ENCODE measurements around the gene PDZD7.

The PDZD7 gene

DNA sequence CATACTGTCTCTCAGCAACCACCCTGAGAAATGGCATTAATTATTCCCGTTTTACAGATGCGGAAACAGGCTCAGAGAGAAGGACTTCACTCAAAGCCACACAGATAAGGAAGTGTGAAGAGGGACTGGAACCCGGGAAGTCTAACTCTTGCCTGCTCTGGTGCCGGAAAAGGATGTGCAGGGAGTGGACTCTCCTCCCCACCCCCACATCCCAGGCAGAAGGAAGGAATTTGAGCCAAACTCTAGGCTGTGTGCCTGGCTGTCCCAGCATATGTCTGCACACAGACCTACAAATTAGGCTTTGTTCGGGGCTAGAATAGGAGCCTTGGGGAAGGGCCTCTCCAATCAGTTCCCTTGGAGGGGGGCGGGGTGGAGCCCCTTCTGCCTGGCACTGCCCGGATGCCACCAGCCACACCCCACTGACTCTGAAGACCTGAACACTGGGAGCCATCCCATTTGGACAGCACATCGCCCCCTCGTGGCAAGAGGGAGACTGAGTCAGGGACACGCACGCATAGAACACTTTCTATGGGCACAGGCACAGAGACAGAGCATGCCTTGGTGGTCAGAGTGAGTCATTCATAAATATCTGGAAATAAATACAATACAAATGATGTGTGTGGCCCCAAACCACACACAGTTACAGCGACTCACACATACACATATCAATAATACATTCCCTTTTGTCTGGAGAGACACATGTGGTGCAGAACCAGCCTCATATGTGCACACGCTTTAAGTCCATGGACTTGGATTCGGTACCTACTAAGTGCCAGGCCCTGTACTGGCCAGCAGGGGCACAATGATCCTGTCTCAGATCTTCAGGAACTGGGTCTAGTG lies 18.2 kb downstream of the PDZD7 start:
- no peak overlapping the region for H3K4me3 ChIP-seq (ENCODE audit: low read length)
- no peaks in the 10 kb centered on the region for H3K9me3 ChIP-seq (ENCODE audit: insufficient read depth, low read depth, low read length)
- no peak overlapping the region for H3K27ac ChIP-seq (ENCODE audit: low read length)
- no peaks in the 10 kb centered on the region for H3K4me1 ChIP-seq (ENCODE audit: insufficient read depth, low read length)
- H3K36me3 ChIP-seq (ENCODE audit: insufficient read depth, low read depth, low read length), result no peaks in the 10 kb centered on the region
- peaks cover 34% of the 10 kb centered on the region for H3K27me3 ChIP-seq (ENCODE audit: insufficient read depth, low read length)
- no peak overlapping the region for H3K9ac ChIP-seq (ENCODE audit: low read depth, low read length)

DNA sequence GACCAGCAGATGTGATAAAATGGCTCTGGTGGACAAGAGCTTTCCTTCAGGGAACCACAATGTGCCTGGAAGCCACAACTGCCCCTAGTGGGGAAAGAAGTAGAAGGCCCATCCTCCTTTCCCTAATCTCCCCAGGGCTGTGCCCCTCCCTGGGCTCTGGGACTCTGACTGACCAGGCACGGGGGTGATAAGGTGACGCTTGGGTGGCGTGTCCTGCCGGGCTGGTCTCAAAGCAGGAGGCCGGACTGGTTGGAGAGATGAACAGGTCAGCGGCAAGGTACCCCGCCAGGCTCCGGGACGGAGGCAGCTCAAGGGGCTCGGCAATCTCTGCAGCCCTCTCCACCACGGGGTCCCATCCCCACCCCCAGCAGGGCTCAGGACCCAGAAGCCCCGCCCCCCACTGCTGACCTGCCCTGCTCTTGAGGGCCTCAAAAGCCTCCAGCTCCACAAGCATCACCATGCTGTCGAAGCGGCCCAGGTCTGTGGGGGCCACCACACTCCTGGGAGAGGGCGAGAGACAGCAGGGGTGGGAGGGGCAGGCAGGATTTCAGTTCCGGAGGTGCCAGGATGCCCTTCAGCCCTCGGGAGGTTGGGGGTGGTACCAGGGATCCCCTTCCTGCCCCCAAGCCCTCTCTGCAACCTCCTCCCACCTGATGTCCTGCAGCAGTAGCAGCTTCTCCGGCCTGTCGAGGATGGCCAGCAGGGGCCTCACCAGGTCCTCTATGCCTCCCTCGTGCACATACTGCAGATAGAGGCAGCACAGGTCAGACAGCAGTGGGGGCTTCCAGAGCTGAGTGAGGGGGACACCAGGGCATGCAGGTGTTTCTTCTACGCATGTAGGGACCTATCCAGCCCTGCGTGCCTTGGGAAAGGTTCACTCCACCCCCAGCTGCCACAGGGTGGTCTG lies 19.2 kb downstream of the PDZD7 start:
- Histone ChIP-seq H3K36me3 (ENCODE audit: insufficient read depth, low read depth, low read length) (peaks cover 7% of the 10 kb centered on the region; the same call in 1 of the 2 replicates), H3K9me3 (ENCODE audit: insufficient read depth, low read depth, low read length) (no peaks in the 10 kb centered on the region), H3K4me1 (ENCODE audit: insufficient read depth, low read length) (no peaks in the 10 kb centered on the region), H3K4me3 (ENCODE audit: low read length) (no peak overlapping the region), H3K27me3 (ENCODE audit: insufficient read depth, low read length) (peaks cover 24% of the 10 kb centered on the region), H3K9ac (ENCODE audit: low read depth, low read length) (no peak overlapping the region), H3K27ac (ENCODE audit: low read length) (no peak overlapping the region)

DNA sequence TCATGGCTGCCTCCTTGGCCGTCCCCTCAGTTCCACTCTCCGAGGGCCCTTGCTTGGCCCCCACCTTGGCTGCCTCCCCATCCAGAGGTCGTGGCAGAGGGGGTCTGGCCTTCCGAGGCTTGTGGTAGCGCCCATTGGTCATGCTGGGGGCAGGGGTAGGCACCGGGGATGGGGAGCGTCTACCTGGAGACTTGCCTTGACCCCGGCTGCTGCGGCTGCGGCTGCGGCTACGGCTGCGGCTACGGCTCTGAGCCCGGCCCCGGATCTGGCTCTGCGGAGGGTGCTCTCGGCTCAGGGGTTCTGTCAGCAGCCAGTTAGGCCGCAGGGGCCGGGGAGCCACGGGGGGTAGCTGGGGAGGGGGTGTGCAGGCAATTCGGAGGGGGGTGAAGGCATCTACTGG lies 20.6 kb downstream of the PDZD7 start:
- Histone ChIP-seq H3K27me3 (ENCODE audit: insufficient read depth, low read length) (peaks cover 10% of the 10 kb centered on the region), H3K36me3 (ENCODE audit: insufficient read depth, low read depth, low read length) (peaks cover 22% of the 10 kb centered on the region), H3K4me1 (ENCODE audit: insufficient read depth, low read length) (no peaks in the 10 kb centered on the region), H3K27ac (ENCODE audit: low read length) (no peak overlapping the region), H3K9ac (ENCODE audit: low read depth, low read length) (no peak overlapping the region), H3K4me3 (ENCODE audit: low read length) (no peak overlapping the region), H3K9me3 (ENCODE audit: insufficient read depth, low read depth, low read length) (no peaks in the 10 kb centered on the region)

DNA sequence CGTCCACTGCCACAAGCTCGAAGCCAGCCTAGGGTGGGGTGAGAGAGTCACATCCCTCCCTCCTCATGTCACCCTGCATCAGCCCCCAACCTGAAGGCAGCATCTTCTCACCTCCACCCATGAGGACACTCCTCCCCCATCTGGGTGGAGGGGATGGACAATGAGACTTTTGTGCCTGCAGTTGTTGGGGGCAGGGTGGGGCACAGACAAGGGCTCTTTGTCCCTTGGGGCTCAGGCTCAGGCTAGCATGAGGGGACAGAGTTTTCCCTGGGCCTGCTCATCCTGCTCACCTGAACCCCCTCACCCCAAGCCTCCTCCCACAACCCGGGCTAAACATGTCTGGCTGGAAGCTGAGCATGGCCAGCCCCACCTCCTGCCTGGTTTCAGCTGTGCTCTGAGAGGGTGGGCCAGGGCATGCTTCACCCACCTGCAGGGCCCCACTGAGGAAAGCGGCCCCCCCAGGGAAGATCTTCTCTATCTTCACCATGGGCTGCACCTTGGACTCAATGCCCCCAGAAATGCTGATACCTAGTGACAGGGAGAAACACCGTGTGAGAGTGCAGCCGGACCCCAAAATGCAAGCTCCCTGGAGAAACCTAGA lies 22.0 kb downstream of the PDZD7 start:
- peaks cover 35% of the 10 kb centered on the region for H3K36me3 ChIP-seq (ENCODE audit: insufficient read depth, low read depth, low read length)
- no peak overlapping the region for H3K4me3 ChIP-seq (ENCODE audit: low read length)
- no peak overlapping the region for H3K27ac ChIP-seq (ENCODE audit: low read length)
- no peaks in the 10 kb centered on the region for H3K9me3 ChIP-seq (ENCODE audit: insufficient read depth, low read depth, low read length)
- H3K27me3 ChIP-seq (ENCODE audit: insufficient read depth, low read length), result no peaks in the 10 kb centered on the region
- H3K9ac ChIP-seq (ENCODE audit: low read depth, low read length), result no peak overlapping the region
- no peaks in the 10 kb centered on the region for H3K4me1 ChIP-seq (ENCODE audit: insufficient read depth, low read length)

DNA sequence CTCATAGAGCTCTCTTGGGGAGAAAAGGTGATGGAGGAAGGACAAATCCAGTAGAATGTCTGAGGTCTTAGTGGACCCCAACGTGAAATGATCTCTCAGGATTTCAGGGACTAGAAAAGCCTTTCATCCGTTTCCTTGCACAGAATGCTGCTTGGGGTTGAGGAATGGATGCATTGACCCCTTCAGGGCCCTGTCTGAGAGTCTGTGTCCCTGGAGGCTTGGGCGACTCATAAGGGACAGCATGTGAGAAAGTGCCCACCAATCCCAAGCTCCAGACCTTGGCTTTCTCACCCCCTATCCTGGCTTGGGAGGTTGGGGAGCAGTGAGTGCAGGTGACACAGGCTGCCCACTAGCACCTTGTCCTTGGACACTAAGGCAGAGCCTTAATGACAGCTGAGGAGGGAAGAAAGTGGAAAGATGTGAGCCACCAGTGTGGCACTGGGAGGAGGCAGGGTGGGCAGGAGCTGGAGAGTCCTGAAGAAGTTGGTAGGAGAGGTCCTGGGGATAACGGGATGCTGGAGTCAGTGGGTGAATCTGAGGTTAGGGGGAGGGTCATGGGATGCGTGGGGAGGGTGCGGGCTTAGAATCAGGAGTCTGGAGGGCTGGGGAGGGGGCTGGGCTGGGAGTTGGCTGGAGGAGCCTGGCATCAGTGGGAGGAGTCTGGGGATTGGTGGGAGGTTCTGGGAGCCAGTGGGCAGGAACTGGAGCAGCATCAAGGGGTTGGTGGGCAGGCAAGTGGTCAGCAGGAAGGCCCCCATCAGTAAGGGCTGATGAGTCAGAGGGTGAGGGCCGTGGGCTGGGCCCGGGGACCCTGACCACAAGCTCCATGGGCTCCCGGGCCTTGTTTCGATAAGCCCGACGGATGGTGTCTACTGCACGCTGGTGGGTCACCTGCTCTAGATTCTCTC lies 22.8 kb downstream of the PDZD7 start:
- H3K27me3 ChIP-seq (ENCODE audit: insufficient read depth, low read length), result no peaks in the 10 kb centered on the region
- H3K27ac ChIP-seq (ENCODE audit: low read length), result no peak overlapping the region
- peaks cover 42% of the 10 kb centered on the region for H3K36me3 ChIP-seq (ENCODE audit: insufficient read depth, low read depth, low read length)
- no peak overlapping the region for H3K9ac ChIP-seq (ENCODE audit: low read depth, low read length)
- no peaks in the 10 kb centered on the region for H3K9me3 ChIP-seq (ENCODE audit: insufficient read depth, low read depth, low read length)
- no peaks in the 10 kb centered on the region for H3K4me1 ChIP-seq (ENCODE audit: insufficient read depth, low read length)
- H3K4me3 ChIP-seq (ENCODE audit: low read length), result no peak overlapping the region

DNA sequence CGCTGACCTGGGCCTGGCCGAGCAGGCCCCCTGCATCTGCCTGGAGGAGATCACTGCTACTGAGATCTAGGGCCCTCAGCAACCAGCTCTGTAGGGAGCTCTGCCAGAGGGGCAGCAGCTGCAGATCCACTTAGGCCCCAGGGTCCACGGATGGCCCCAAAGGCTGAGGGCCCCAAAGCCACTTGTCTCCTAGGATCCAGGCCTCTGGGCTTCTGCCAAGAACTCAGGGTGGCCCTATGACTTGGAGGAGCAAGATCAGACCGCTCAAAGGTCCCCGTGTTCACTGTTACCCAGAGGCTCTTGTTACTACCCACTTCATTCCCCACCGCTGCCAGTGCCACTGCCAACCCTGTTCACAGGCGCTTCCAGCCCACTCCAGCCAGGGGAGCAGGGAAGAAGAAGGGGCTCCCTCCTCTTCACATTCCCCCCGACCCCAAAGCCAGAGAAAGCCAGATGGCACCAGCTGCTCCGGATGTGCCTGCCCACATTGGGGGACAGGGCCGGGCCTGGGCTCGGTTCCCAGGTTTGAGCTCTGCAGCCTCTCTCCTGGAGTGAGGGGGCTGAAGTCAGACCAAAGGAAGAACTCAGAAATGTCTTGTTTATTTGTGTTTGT lies 23.7 kb downstream of the PDZD7 start:
- Histone ChIP-seq H3K27ac (ENCODE audit: low read length) (no peak overlapping the region), H3K27me3 (ENCODE audit: insufficient read depth, low read length) (no peaks in the 10 kb centered on the region), H3K4me3 (ENCODE audit: low read length) (no peak overlapping the region), H3K36me3 (ENCODE audit: insufficient read depth, low read depth, low read length) (peaks cover 48% of the 10 kb centered on the region), H3K9me3 (ENCODE audit: insufficient read depth, low read depth, low read length) (no peaks in the 10 kb centered on the region), H3K9ac (ENCODE audit: low read depth, low read length) (no peak overlapping the region), H3K4me1 (ENCODE audit: insufficient read depth, low read length) (no peaks in the 10 kb centered on the region)

DNA sequence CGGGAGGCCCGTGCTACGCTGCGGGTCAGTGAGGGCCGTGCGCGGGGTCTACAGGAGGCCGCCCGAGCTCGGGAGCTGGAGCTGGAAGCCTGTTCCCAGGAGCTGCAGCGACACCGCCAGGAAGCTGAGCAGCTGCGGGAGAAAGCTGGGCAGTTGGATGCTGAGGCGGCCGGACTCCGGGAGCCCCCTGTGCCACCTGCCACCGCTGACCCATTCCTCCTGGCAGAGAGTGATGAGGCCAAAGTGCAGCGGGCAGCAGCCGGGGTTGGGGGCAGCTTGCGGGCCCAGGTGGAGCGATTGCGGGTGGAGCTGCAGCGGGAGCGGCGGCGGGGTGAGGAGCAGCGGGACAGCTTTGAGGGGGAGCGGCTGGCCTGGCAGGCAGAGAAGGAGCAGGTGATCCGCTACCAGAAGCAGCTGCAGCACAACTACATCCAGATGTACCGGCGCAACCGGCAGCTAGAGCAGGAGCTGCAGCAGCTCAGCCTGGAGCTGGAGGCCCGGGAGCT lies 24.3 kb downstream of the PDZD7 start:
- Histone ChIP-seq H3K4me1 (ENCODE audit: insufficient read depth, low read length) (no peaks in the 10 kb centered on the region; the same call in 1 of the 2 replicates), H3K9ac (ENCODE audit: low read depth, low read length) (no peak overlapping the region), H3K9me3 (ENCODE audit: insufficient read depth, low read depth, low read length) (no peaks in the 10 kb centered on the region), H3K27ac (ENCODE audit: low read length) (no peak overlapping the region), H3K27me3 (ENCODE audit: insufficient read depth, low read length) (no peaks in the 10 kb centered on the region), H3K4me3 (ENCODE audit: low read length) (no peak overlapping the region), H3K36me3 (ENCODE audit: insufficient read depth, low read depth, low read length) (peaks cover 48% of the 10 kb centered on the region)

DNA sequence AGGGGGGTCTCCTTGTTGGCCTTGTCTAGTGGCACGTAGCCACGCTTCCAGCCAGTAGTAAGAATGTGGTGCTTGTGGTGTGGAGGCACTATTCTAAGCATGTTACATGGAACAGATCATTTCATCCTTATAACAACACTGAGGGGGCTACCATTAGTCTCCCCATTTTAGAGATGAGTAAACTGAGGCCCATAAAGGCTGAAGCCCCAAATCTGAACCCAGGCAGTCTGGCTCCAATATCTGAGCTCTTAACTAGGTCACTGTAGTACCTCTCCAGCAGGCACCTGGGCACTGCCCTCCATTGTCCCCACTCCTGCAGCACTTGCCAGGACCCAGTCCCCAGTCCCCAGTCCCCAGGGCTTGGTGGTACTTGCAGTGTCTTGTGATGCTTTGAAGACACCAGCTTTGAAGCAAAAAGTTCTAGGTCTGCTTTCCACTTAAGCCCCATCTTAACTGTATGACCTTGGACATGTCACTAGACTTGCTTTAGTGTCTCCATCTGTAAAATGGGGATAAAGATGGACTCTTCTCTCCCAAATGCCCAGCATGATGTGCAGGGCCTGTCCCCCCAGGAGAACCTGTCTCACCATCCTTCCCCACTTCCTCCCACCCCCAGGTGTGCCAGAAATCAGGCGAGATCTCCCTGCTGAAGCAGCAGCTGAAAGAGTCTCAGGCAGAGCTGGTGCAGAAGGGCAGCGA lies 24.9 kb downstream of the PDZD7 start:
- Histone ChIP-seq H3K9ac (ENCODE audit: low read depth, low read length) (no peak overlapping the region), H3K4me3 (ENCODE audit: low read length) (no peak overlapping the region), H3K36me3 (ENCODE audit: insufficient read depth, low read depth, low read length) (peaks cover 48% of the 10 kb centered on the region), H3K27me3 (ENCODE audit: insufficient read depth, low read length) (no peaks in the 10 kb centered on the region), H3K9me3 (ENCODE audit: insufficient read depth, low read depth, low read length) (no peaks in the 10 kb centered on the region), H3K4me1 (ENCODE audit: insufficient read depth, low read length) (peaks cover 4% of the 10 kb centered on the region), H3K27ac (ENCODE audit: low read length) (no peak overlapping the region)

DNA sequence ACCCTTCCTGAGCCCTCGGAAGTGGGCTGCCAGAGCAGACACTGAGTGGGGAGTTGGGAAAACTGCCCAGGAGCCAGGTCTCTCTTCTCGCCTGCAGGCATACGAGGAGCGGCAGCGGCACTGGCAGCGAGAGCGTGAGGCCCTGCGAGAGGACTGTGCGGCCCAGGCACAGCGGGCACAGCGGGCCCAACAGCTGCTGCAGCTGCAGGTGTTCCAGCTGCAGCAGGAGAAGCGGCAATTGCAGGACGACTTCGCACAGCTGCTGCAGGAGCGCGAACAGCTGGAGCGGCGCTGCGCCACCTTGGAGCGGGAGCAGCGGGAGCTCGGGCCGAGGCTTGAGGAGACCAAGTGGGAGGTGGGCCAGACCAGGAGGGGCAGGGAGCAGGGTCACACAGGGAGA lies 25.6 kb downstream of the PDZD7 start:
- Histone ChIP-seq H3K9ac (ENCODE audit: low read depth, low read length) (no peak overlapping the region), H3K4me1 (ENCODE audit: insufficient read depth, low read length) (peaks cover 10% of the 10 kb centered on the region), H3K36me3 (ENCODE audit: insufficient read depth, low read depth, low read length) (peaks cover 48% of the 10 kb centered on the region), H3K9me3 (ENCODE audit: insufficient read depth, low read depth, low read length) (no peaks in the 10 kb centered on the region), H3K27ac (ENCODE audit: low read length) (no peak overlapping the region), H3K27me3 (ENCODE audit: insufficient read depth, low read length) (no peaks in the 10 kb centered on the region), H3K4me3 (ENCODE audit: low read length) (no peak overlapping the region)

DNA sequence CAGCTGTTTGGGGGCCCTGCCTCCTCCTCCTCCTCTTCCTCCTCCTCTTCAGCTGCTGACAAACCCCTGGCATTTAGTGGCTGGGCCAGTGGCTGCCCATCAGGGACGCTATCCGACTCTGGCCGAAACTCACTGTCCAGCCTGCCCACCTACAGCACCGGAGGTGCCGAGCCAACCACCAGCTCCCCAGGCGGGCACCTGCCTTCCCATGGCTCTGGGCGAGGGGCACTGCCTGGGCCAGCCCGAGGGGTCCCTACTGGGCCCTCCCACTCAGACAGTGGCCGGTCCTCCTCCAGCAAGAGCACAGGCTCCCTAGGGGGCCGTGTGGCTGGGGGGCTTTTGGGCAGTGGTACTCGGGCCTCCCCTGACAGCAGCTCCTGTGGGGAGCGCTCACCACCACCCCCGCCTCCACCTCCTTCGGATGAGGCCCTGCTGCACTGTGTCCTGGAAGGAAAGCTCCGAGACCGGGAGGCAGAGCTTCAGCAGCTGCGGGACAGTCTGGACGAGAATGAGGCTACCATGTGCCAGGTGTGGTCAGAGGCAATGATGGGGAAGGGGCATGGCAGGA lies 27.2 kb downstream of the PDZD7 start:
- Histone ChIP-seq H3K27me3 (ENCODE audit: insufficient read depth, low read length) (no peaks in the 10 kb centered on the region), H3K9ac (ENCODE audit: low read depth, low read length) (no peak overlapping the region), H3K4me1 (ENCODE audit: insufficient read depth, low read length) (peaks cover 11% of the 10 kb centered on the region), H3K27ac (ENCODE audit: low read length) (no peak overlapping the region), H3K9me3 (ENCODE audit: insufficient read depth, low read depth, low read length) (no peaks in the 10 kb centered on the region), H3K36me3 (ENCODE audit: insufficient read depth, low read depth, low read length) (peaks cover 48% of the 10 kb centered on the region), H3K4me3 (ENCODE audit: low read length) (no peak overlapping the region)
